ENCODE measurements around the gene MAGI2.

GRCh38 chr7:78562191-78562590, 891.3 kb downstream of the MAGI2 start:
- TF ChIP-seq, protein P1, sequence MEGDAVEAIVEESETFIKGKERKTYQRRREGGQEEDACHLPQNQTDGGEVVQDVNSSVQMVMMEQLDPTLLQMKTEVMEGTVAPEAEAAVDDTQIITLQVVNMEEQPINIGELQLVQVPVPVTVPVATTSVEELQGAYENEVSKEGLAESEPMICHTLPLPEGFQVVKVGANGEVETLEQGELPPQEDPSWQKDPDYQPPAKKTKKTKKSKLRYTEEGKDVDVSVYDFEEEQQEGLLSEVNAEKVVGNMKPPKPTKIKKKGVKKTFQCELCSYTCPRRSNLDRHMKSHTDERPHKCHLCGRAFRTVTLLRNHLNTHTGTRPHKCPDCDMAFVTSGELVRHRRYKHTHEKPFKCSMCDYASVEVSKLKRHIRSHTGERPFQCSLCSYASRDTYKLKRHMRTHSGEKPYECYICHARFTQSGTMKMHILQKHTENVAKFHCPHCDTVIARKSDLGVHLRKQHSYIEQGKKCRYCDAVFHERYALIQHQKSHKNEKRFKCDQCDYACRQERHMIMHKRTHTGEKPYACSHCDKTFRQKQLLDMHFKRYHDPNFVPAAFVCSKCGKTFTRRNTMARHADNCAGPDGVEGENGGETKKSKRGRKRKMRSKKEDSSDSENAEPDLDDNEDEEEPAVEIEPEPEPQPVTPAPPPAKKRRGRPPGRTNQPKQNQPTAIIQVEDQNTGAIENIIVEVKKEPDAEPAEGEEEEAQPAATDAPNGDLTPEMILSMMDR (IDR thresholded peaks at IDR 0.05), result no peak
- TF ChIP-seq EP300 (IDR thresholded peaks at IDR 0.05) (no peak), POLR2A (IDR thresholded peaks at IDR 0.05) (no peak)

All from ovary (tissue), 3 donors.